NOMO-1 (cell line): Measurements from ENCODE around the gene TAS2R30.
"Not testable (repeated sequence)": the region's sequence is repeated elsewhere in the genome, so short reads cannot be mapped to it uniquely, and the experiment has no call there.

ENCODE experiments used
- DNase-seq, 2 experiments: peaks; one replicate each; lab custom pipeline; 2025; ENCODE audit not compliant: unreplicated experiment in 2 of 2; lab: John Stamatoyannopoulos, UW

TAS2R30 gene

DNA sequence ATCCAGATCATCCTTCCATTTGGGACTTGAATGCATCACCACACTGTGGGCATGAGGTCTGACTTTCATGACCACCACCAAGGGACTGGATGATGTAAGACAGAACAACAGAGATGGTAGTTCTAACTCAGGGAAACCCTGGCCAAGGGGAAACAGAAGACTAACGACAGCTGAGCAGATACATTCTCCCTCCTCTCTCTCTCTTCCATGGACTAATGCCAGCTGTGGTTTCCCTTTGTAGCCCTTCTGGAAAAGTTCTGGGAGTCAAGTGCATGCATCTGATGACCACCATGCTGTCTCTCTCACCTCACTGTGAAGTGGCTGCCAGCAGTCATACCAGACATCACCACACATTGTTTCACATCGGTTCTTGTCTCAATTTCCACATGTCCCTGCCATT, 3.4 kb downstream of the TAS2R30 start:
- DNase-seq, result no peak

DNA sequence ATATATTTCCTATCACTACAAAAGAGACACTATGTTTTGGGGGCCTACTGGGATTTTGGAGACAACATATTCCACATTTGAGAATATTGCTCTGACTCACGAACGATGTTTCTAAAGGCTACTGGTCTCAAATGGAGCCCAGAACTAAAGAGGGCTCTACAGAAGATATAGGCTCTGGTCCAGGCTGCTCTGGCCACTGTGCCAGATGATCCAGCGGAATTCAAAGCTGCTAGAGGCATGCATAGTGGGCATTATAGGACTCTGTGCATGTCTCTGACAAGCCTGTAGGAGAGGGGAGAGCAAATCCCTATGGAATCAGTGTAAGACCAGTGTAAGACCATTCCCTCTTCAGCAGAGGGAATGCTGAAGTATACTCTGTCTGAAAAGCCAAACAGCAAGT, 4.1 kb downstream of the TAS2R30 start:
- no peak for DNase-seq

DNA sequence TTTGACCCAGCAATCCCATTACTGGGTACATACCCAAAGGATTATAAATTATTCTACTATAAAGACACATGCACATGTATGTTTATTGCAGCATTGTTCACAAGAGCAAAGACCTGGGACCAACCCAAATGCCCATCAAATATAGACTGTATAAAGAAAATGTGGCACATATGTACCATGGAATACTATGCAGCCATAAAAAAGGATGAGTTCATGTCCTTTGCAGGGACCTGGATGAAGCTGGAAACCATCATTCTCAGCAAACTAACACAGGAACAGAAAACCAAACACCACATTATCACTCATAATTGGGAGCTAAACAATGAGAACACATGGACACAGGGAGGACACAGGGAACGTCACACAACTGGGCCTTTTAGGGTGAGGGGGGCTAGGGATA, 20.3 kb downstream of the TAS2R30 start:
- not testable (repeated sequence) for DNase-seq

DNA sequence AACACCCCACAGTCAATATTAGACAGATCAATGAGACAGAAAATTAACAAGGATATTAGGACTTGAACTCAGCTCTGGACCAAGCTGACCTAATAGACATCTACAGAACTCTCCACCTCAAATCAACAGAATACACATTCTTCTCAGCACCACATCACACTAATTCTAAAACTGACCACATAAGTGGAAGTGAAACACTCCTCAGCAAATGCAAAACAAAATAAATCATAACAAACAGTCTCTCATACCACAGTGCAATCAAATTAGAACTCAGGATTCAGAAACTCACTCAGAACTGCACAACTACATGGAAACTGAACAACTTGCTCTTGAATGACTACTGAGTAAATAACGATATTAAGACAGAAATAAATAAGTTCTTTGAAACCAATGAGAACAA, 23.2 kb downstream of the TAS2R30 start:
- DNase-seq, result not testable (repeated sequence)

DNA sequence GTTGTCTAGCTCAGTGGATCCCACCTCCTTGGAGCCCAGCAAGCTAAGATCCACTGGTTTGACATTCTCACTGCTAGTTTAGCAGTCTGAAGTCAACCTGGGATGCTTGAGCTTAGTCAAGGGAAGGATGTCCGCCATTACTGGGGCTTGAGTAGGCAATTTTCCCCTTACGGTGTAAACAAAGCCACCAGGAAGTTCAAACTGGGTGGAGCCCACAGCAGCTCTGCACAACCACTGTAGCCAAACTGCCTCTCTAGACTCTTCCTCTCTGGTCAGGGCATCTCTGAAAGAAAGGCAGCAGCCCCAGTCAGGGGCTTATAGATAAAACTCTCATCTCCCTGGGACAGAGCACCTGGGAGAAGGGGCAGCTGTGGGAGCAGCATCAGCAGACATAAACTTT, 25.6 kb downstream of the TAS2R30 start:
- DNase-seq, result no peak

DNA sequence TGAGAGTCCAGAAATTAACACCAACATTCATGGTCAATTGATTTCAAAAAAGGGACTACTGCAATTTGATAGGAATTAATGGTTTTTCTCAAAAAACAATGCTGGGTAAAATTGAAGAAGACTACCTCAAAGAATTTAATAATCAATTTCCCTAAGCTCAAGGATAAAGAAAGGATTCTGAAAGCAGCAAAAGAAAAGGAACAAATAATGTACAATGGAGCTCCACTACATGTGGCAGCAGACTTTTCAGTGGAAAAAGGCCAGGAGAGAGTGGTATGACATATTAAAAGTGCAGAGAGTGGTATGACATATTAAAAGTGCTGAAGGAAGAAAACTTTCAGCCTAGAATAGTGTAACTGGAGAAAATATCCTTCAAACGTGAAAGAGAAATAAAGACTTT, 26.7 kb downstream of the TAS2R30 start:
- DNase-seq, result no peak

DNA sequence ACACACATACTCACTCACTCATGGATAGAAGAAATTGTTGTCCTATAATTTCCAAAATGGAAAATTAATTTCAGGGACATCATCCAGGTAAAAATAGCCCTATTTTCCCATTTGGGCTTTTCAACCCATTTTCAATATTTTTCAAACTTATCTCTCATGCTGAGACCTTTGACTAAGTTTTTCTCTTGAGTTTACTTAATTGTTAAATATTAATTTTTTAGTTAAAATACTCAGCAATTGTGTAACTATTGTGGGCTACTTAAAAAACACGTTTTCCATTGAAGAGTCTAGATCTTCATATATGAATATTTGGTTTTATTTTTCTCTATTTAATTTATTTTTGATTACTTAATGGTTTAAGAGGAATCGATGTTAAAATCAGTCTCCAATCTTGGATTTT, 28.2 kb downstream of the TAS2R30 start:
- no peak for DNase-seq

DNA sequence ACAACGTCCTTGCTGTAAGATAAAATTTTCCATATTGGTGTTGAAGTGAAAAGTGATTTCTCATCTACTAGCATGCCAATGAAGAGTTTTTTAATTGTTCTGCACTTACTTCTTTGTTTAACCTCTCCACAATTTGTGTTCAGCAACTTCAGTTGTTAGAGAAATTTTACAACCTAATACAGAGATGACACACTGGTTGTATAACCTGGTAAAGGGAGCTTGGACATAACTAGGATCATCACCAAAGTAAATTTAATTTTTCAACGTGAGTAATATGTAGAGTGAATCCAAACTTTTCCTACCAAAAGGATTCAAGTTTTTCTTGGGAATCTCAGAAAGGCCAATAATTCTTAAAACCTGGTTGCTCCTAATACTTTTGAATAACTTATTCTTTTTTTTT, 28.9 kb downstream of the TAS2R30 start:
- no peak for DNase-seq

DNA sequence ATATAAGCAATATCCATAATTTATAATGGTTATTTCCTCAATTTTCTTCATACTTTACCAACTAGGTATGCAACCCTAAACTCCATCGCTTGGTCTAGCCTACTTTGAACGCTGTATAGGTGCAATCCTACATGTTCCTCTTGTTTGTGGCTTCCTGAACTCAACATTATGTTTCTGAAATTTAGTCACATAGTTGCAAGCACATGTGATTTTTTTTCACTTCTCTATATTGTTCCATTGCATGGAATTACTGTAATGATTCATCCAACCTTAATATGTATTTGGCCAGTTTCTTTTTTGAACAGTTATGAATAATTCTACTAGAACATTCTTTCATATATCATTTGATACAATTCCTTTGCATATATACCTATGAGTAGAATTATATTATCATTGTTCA, 39.5 kb downstream of the TAS2R30 start:
- not testable (repeated sequence) for DNase-seq

DNA sequence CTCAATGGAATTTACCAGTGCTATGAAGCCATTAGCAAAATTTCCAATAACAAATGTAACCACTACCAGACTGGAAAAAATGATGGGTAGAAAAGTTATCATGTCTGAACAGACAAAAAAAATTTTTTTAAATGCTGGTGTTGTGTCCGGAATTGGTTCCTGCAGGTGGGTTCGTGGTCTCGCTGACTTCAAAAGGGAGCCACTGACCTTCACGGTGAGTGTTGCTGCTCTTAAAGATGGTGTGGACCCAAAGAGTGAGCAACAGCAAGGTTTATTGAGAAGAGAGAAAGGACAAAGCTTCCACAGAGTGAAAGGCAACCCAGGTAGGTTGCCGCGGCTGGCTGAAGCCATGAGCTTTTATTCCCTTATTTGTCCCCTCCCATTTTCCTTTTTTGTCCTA, 42.3 kb downstream of the TAS2R30 start, which contains the start of gene TAS2R43:
Gene TAS2R43, minus strand, starts transcription at position 186 of the 400 bp plus-strand sequence. Its CDS starts 84 bp downstream, at position 102.
- no peak for DNase-seq

DNA sequence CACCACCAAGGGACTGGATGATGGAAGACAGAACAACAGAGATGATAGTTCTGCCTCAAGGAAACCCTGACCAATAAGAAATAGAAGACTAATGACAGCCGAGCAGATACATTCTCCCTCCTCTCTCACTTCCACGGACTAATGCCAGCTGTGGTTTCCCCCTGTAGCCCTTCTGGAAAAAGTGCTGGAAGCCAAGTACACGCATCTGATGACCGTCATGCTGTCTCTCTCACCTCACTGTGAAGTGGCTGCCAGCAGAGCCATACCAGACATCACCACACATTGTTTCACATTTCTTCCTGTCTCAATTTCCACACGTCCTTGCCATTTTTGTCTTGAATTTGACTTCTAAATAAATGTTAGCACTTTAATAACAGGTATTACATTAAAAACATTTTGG, 45.2 kb downstream of the TAS2R30 start:
- DNase-seq, result no peak

DNA sequence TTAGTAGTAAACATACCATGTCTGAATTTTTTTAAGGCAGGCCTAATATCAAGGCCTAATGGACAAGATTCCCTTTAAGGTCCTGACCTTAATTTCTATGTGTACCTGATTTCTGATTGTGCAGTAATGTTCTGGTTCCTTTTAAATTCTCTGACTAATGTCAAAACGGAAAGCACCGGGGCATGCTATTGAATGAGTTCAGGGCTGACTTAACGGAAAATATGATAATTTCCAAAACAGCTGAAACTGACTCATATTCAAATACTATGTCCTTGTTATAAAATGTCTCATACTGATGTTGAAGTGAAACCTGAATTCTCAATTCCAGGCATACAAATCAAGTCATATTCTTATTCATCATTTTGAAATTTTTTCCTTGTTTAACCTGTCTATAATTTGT, 49.0 kb downstream of the TAS2R30 start:
- no peak for DNase-seq
